Activated CD8-positive, alpha-beta memory T cell treated with anti-CD3 and anti-CD28 coated beads for 4 hours (primary cell): ENCODE measurements around the gene ZNF12.
"Not testable (repeated sequence)": the region's sequence is repeated elsewhere in the genome, so short reads cannot be mapped to it uniquely, and the experiment has no call there.

Experiments
- DNase-seq, 2 donors: peaks; one replicate each; pipeline ENCODE4 v3.0.0-alpha.2; 2020; ENCODE audit warnings: low read depth in 2 of 2

Gene ZNF12

GRCh38 chr7:6706666-6707407 is at the start of gene ZNF12:
TSS of gene ZNF12 (minus strand) at chr7:6706947. CDS start at chr7:6705173, 1,774 bp downstream.
- peak; percentile 91 to 92 for DNase-seq

- not testable (repeated sequence) for DNase-seq
These were observed 47.2 kb upstream of the ZNF12 start, which contains the start of gene RSPH10B2 for GRCh38 chr7:6753964-6754363. TSS of gene RSPH10B2 (plus strand) at chr7:6754103. CDS start at chr7:6757678, 3,575 bp downstream.

- not testable (repeated sequence) for DNase-seq
These were observed 43.4 kb upstream of the ZNF12 start for GRCh38 chr7:6750173-6750572.

- not testable (repeated sequence) for DNase-seq
These were observed 42.6 kb upstream of the ZNF12 start for GRCh38 chr7:6749335-6749734.

- not testable (repeated sequence) for DNase-seq
These were observed 37.8 kb upstream of the ZNF12 start for GRCh38 chr7:6744410-6745100.

- not testable (repeated sequence) for DNase-seq
These were observed 31.7 kb upstream of the ZNF12 start for GRCh38 chr7:6738415-6738814.

- DNase-seq: no peak
These were observed 23.5 kb upstream of the ZNF12 start for GRCh38 chr7:6730343-6730633.

- peak; percentile 66 to 69 for DNase-seq
These were observed 23.0 kb upstream of the ZNF12 start for GRCh38 chr7:6729492-6730342.

- not testable (repeated sequence) for DNase-seq
These were observed 22.2 kb upstream of the ZNF12 start for GRCh38 chr7:6728893-6729491.

- no peak for DNase-seq
These were observed 20.9 kb upstream of the ZNF12 start for GRCh38 chr7:6727663-6728062.

- not testable (repeated sequence) for DNase-seq
These were observed 19.6 kb upstream of the ZNF12 start for GRCh38 chr7:6726341-6726740.

GRCh38 chr7:6725003-6725402 is 18.3 kb upstream of the ZNF12 start:
- no peak for DNase-seq

GRCh38 chr7:6724351-6724750 is 17.6 kb upstream of the ZNF12 start:
- not testable (repeated sequence) for DNase-seq

- DNase-seq: no peak
These were observed 11.4 kb upstream of the ZNF12 start for GRCh38 chr7:6718124-6718523.

- not testable (repeated sequence) for DNase-seq
These were observed 9.2 kb upstream of the ZNF12 start for GRCh38 chr7:6715898-6716297.

GRCh38 chr7:6714360-6714759 is 7.6 kb upstream of the ZNF12 start:
- DNase-seq: no peak

- no peak for DNase-seq
These were observed 3.1 kb upstream of the ZNF12 start for GRCh38 chr7:6709808-6710207.

GRCh38 chr7:6708304-6708703 is 1.6 kb upstream of the ZNF12 start:
- no peak for DNase-seq

- peak in 1 of 2 donors; percentile 3 for DNase-seq
These were observed 635 bp downstream of the ZNF12 start for GRCh38 chr7:6705959-6706665.

GRCh38 chr7:6701860-6702259 is 4.9 kb downstream of the ZNF12 start:
- DNase-seq: no peak

GRCh38 chr7:6700793-6701192 is 6.0 kb downstream of the ZNF12 start:
- DNase-seq: no peak
